ENCODE measurements around the gene KCNMA1.

DNA sequence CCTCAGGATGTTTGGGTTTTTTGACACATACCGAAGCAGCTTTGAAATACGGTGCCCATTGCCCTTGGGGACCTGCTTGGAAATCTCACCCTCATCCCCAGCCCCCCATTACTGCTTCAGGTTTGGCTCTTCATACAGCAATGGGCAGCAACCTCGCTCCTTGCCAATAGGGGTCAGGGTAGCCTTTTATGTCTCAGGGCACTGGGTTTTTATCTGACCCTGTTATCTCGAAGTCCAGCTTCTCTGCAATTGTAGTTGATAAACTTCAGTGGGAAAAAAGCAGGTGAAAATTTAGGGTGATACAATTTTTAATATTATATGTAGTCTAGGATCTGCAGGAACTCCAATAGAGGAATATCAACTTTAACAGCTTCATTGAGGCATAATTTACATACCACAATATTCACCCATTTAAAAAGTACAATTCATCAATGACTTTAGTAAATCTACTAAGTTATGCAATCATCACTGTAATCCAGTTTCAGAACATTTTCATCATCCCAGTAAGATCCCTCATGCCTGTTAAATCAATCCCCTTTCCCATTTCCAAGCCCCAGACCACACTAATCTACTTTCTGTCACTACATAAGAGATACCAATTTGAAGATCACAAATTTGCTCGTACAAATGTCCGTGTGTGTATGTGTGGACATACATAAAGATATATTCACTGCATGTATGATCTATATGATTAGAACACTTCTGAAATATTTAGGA is 386.2 kb downstream of the KCNMA1 start:
- TF ChIP-seq MXI1 (IDR thresholded peaks at IDR 0.05; ENCODE audit: low read depth, low read length): no peak
- TF ChIP-seq, protein P1, sequence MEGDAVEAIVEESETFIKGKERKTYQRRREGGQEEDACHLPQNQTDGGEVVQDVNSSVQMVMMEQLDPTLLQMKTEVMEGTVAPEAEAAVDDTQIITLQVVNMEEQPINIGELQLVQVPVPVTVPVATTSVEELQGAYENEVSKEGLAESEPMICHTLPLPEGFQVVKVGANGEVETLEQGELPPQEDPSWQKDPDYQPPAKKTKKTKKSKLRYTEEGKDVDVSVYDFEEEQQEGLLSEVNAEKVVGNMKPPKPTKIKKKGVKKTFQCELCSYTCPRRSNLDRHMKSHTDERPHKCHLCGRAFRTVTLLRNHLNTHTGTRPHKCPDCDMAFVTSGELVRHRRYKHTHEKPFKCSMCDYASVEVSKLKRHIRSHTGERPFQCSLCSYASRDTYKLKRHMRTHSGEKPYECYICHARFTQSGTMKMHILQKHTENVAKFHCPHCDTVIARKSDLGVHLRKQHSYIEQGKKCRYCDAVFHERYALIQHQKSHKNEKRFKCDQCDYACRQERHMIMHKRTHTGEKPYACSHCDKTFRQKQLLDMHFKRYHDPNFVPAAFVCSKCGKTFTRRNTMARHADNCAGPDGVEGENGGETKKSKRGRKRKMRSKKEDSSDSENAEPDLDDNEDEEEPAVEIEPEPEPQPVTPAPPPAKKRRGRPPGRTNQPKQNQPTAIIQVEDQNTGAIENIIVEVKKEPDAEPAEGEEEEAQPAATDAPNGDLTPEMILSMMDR (IDR thresholded peaks at IDR 0.05): peak; percentile 86
- TF ChIP-seq CHD2 (IDR thresholded peaks at IDR 0.05; ENCODE audit: low read length, partially characterized antibody): no peak

Data from SK-N-SH (cell line).